Peyer's patch (tissue), 4 donors: ENCODE measurements around the gene NKAIN2.

Experiments used
- POLR2A ChIP-seq, 2 donors: fragments of 450-650 bp; IDR thresholded peaks; one replicate each; pipeline ENCODE4 v1.5.1; 2017; ENCODE audit warnings: antibody characterized with exemption in 2 of 2, mild to moderate bottlenecking in 2 of 2, moderate library complexity in 2 of 2
- TF ChIP-seq, protein P1 (sequence below), 6 experiments: fragments of 450-650 bp in 4 of 6; fragments of 200-600 bp in 2 of 6; sonication (generic) in 1 of 6; IDR thresholded peaks; one replicate each; pipeline ENCODE4 v1.5.1; 2017 to 2019; ENCODE audit warnings: antibody characterized with exemption in 6 of 6, mild to moderate bottlenecking in 3 of 6, moderate library complexity in 1 of 6

DNA sequence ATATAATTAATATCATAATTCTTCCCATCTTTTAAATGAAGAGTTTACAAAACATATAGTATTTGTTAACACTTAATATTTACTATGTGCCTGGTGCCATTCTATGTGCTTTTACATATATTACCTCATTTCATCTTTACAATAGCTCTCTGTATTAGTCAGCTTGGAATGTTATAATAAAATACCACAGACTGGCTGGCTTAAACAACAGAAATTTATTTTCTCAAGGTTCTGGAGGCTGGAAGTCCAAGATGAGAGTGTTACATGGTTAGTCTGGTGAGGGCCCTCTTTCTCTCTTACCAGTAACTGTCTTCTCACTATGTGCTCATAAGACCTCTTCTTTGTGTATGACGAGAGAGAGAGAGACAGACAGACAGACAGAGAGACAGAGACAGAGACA is 110.2 kb downstream of the NKAIN2 start:
- TF ChIP-seq, protein P1, sequence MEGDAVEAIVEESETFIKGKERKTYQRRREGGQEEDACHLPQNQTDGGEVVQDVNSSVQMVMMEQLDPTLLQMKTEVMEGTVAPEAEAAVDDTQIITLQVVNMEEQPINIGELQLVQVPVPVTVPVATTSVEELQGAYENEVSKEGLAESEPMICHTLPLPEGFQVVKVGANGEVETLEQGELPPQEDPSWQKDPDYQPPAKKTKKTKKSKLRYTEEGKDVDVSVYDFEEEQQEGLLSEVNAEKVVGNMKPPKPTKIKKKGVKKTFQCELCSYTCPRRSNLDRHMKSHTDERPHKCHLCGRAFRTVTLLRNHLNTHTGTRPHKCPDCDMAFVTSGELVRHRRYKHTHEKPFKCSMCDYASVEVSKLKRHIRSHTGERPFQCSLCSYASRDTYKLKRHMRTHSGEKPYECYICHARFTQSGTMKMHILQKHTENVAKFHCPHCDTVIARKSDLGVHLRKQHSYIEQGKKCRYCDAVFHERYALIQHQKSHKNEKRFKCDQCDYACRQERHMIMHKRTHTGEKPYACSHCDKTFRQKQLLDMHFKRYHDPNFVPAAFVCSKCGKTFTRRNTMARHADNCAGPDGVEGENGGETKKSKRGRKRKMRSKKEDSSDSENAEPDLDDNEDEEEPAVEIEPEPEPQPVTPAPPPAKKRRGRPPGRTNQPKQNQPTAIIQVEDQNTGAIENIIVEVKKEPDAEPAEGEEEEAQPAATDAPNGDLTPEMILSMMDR (IDR thresholded peaks at IDR 0.05), result no peak
- TF ChIP-seq POLR2A (IDR thresholded peaks at IDR 0.05), result no peak
